Aorta (tissue), 5 donors: Measurements from ENCODE around the gene NES. TPM values are rescaled to one million over a fixed set of nuclear protein-coding genes. Genes with fewer than 3 reads are reported as not detected.
A peak's percentile ranks its signal among the peaks of the same experiment; 100 is the strongest.
"Not testable (repeated sequence)": the region's sequence is repeated elsewhere in the genome, so short reads cannot be mapped to it uniquely, and the experiment has no call there.

Source experiments
- ATAC-seq: fragments of 200-7000 bp; cut with Tn5 transposase; one replicate; pipeline ENCODE4 v1.9.1; 2022; ENCODE audit warnings: moderate library complexity; ENCODE audit not compliant: low FRiP score
- DNase-seq, 2 donors: peaks; one replicate each; pipeline ENCODE4 v3.0.0-alpha.2; 2020
- H3K27ac ChIP-seq, 2 donors: one replicate each; pipeline ENCODE4 v1.5.1; 2013; ENCODE audit warnings: low read length in 2 of 2, mild to moderate bottlenecking in 2 of 2, moderate library complexity in 2 of 2, control low read depth in 1 of 2, inconsistent platforms in 1 of 2, low read depth in 1 of 2
- H3K27me3 ChIP-seq, 2 donors: one replicate each; pipeline ENCODE4 v1.6.1; 2013; ENCODE audit warnings: control low read depth in 1 of 2, low read length in 1 of 2, mild to moderate bottlenecking in 1 of 2, moderate library complexity in 1 of 2; ENCODE audit not compliant: insufficient read depth in 2 of 2, control insufficient read depth in 1 of 2
- H3K36me3 ChIP-seq, 2 donors: one replicate each; pipeline ENCODE4 v1.6.1; 2013; ENCODE audit warnings: control low read depth in 1 of 2, low read length in 1 of 2, mild to moderate bottlenecking in 1 of 2; ENCODE audit not compliant: insufficient read depth in 2 of 2, control insufficient read depth in 1 of 2
- H3K4me1 ChIP-seq, 2 donors: one replicate each; pipeline ENCODE4 v1.6.1; 2013; ENCODE audit warnings: low read length in 2 of 2, control low read depth in 1 of 2, mild to moderate bottlenecking in 1 of 2, moderate library complexity in 1 of 2; ENCODE audit not compliant: insufficient read depth in 2 of 2, control insufficient read depth in 1 of 2
- H3K4me3 ChIP-seq, 2 donors: one replicate each; pipeline ENCODE4 v1.5.1; 2013; ENCODE audit warnings: low read length in 2 of 2, control low read depth in 1 of 2, mild to moderate bottlenecking in 1 of 2
- H3K9me3 ChIP-seq: one replicate; pipeline ENCODE4 v1.6.1; 2013; ENCODE audit warnings: mild to moderate bottlenecking, low read length; ENCODE audit not compliant: control insufficient read depth
- WGBS, 2 donors: extraction: QIAGEN DNeasy Blood & Tissue Kit; methylation state at CpG; one replicate each; pipeline ENCODE4 v1.1.7; 2013; 5-methylcytosine and 5-hydroxymethylcytosine counted together
- intact Hi-C, 2 donors: fragments of 100-400 bp; cut with DNase I; formaldehyde crosslinking; loops; one replicate each; pipeline versions ENCODE4 v1.14.2 to v1.15.0; 2022
- polyA plus RNA-seq, 2 donors: library from polyadenylated mRNA; stranded (reverse); fragments of 200-250 nt; gene quantifications; one replicate each; pipeline ENCODE4 v1.2.3, GENCODE V29; 2013
- total RNA-seq, 2 donors: library from RNA; stranded (reverse); fragmentation: NEBNext Ultra II Directional; extraction: Animal tissue kit (Norgen Biotek cat#: 25700); gene quantifications; one replicate each; pipeline ENCODE4 v1.2.1, GENCODE V29; 2021
- donor health status: healthy with polysubstance abuse.
- donor health status: Bipolar disorder and iron deficiency.
- donor health status: DM: no; HTN: no; CAD: no.
- donor health status: DM: no; HTN: no; CAD: no.
- donor health status: DM: yes; HTN: yes; CAD: no.

The NES gene
- total and polyA plus RNA-seq, 4 donors: 5.5 to 57.2 (median 28.0) TPM

- no peaks in the 10 kb centered on the region for H3K27me3 ChIP-seq
- ATAC-seq (peak; percentile 50), DNase-seq (peak in 1 of 2 donors; percentile 80)
- no peaks in the 10 kb centered on the region for H3K36me3 ChIP-seq
- WGBS, 2 donors: 0 to 1% methylated on average over 29 to 46 of the region's 46 CpGs
- H3K4me3 ChIP-seq: no peak within 1 kb of the TSS
- H3K27ac ChIP-seq: no peak within 1 kb of the TSS
- intact Hi-C loops: no loop called here
- H3K9me3 ChIP-seq: no peaks in the 10 kb centered on the region
- H3K4me1 ChIP-seq: no peaks in the 10 kb centered on the region
Observed at GRCh38 chr1:156641761-156642264, 35.4 kb downstream of the NES start, which contains the start of gene BCAN. Gene BCAN, plus strand, starts transcription at chr1:156642117. Its CDS starts 3,938 bp downstream, at chr1:156646055.

GRCh38 chr1:156640842-156641706 is 36.1 kb downstream of the NES start:
- H3K4me1 ChIP-seq: no peaks in the 10 kb centered on the region
- DNase-seq (no peak), ATAC-seq (no peak)
- no peaks in the 10 kb centered on the region for H3K36me3 ChIP-seq
- intact Hi-C loops: no loop called here
- 24 to 26% methylated on average over 6 of the region's 6 CpGs for WGBS, 2 donors
- H3K27me3 ChIP-seq: no peaks in the 10 kb centered on the region
- H3K27ac ChIP-seq: no peak overlapping the region
- no peak overlapping the region for H3K4me3 ChIP-seq
- no peaks in the 10 kb centered on the region for H3K9me3 ChIP-seq

- Histone ChIP-seq H3K36me3 (no peaks in the 10 kb centered on the region), H3K9me3 (no peaks in the 10 kb centered on the region), H3K27me3 (no peaks in the 10 kb centered on the region), H3K27ac (no peak overlapping the region), H3K4me1 (no peaks in the 10 kb centered on the region), H3K4me3 (no peak overlapping the region)
- no peak for DNase-seq
- no peak for ATAC-seq
- WGBS, 2 donors: 69% methylated on average over 6 of the region's 6 CpGs
- intact Hi-C loops: no loop called here
Observed at GRCh38 chr1:156639601-156640101, 37.6 kb downstream of the NES start.

GRCh38 chr1:156638189-156638985 is 38.8 kb downstream of the NES start:
- no peak for DNase-seq
- no peak for ATAC-seq
- H3K4me3 ChIP-seq: no peak overlapping the region

GRCh38 chr1:156632355-156632754 is 44.9 kb downstream of the NES start:
- no peaks in the 10 kb centered on the region for H3K4me1 ChIP-seq
- WGBS, 2 donors: 49 to 51% methylated on average over 3 of the region's 3 CpGs
- no peak overlapping the region for H3K27ac ChIP-seq
- H3K27me3 ChIP-seq: no peaks in the 10 kb centered on the region
- DNase-seq (no peak), ATAC-seq (no peak)
- H3K9me3 ChIP-seq: no peaks in the 10 kb centered on the region
- H3K4me3 ChIP-seq: no peak overlapping the region
- H3K36me3 ChIP-seq: no peaks in the 10 kb centered on the region
- intact Hi-C loops: no loop called here

More at GRCh38 chr1:156638189-156638985, 38.8 kb downstream of the NES start:
- Histone ChIP-seq H3K4me1 (no peaks in the 10 kb centered on the region), H3K27ac (no peak overlapping the region), H3K36me3 (no peaks in the 10 kb centered on the region), H3K27me3 (no peaks in the 10 kb centered on the region), H3K9me3 (no peaks in the 10 kb centered on the region)
- intact Hi-C loops: no loop called here
- 42 to 43% methylated on average over 8 of the region's 8 CpGs for WGBS, 2 donors

GRCh38 chr1:156631152-156631551 is 46.1 kb downstream of the NES start:
- H3K4me3 ChIP-seq, H3K9me3 ChIP-seq, ATAC-seq, H3K27ac ChIP-seq, H3K36me3 ChIP-seq, H3K4me1 ChIP-seq, H3K27me3 ChIP-seq: not testable (repeated sequence)
- WGBS, 2 donors: 57 to 62% methylated on average over 9 of the region's 9 CpGs
- peak in 1 of 2 donors; percentile 21 for DNase-seq
- intact Hi-C loops: loop anchor here in 1 of 2 donors (2.0 kb wide), 1 partner anchor 18 kb away; no protein-coding TSS in a partner anchor

- no peaks in the 10 kb centered on the region for H3K4me1 ChIP-seq
- DNase-seq (peak in 1 of 2 donors; percentile 3), ATAC-seq (no peak)
- WGBS, 2 donors: 78 to 85% methylated on average over 8 of the region's 8 CpGs
- H3K36me3 ChIP-seq: no peaks in the 10 kb centered on the region
- no peaks in the 10 kb centered on the region for H3K27me3 ChIP-seq
- H3K27ac ChIP-seq: no peak overlapping the region
- no peak overlapping the region for H3K4me3 ChIP-seq
- no peaks in the 10 kb centered on the region for H3K9me3 ChIP-seq
- intact Hi-C loops: loop anchor here in 1 of 2 donors (2.0 kb wide), 1 partner anchor 19 kb away; no protein-coding TSS in a partner anchor
Observed at GRCh38 chr1:156629823-156630449, 47.3 kb downstream of the NES start.

- no peaks in the 10 kb centered on the region for H3K4me1 ChIP-seq
- H3K4me3 ChIP-seq: no peak overlapping the region
- ATAC-seq (no peak), DNase-seq (peak in 1 of 2 donors; percentile 24)
- no peaks in the 10 kb centered on the region for H3K36me3 ChIP-seq
- H3K9me3 ChIP-seq: no peaks in the 10 kb centered on the region
- no peak overlapping the region for H3K27ac ChIP-seq
- intact Hi-C loops: loop anchor here in 1 of 2 donors (2.0 kb wide), 1 partner anchor 99 kb away; no protein-coding TSS in a partner anchor
- WGBS, 2 donors: 54 to 64% methylated on average over 2 of the region's 2 CpGs
- no peaks in the 10 kb centered on the region for H3K27me3 ChIP-seq
Observed at GRCh38 chr1:156627313-156627880, 49.8 kb downstream of the NES start.
